MM.1S (cell line): ENCODE measurements around the gene MEGF10.

Source experiments
- EZH2 ChIP-seq: fragments of 300-600 bp; sonication (generic); optimal IDR thresholded peaks from 2 replicates; pipeline ENCODE3; 2017; ENCODE audit warnings: low read depth, mild to moderate bottlenecking, antibody characterized with exemption, low read length, mixed read lengths
- EZH2phosphoT487 ChIP-seq: fragments of 300-600 bp; sonication (generic); IDR thresholded peaks from 2 replicates; pipeline ENCODE4 v1.6.1; 2018; ENCODE audit warnings: antibody characterized with exemption, low read length
- TF ChIP-seq, protein P1 (sequence below): fragments of 300-600 bp; sonication (generic); IDR thresholded peaks from 2 replicates; pipeline ENCODE4 v1.5.1; 2016; ENCODE audit warnings: antibody characterized with exemption, low read length, mixed read lengths

DNA sequence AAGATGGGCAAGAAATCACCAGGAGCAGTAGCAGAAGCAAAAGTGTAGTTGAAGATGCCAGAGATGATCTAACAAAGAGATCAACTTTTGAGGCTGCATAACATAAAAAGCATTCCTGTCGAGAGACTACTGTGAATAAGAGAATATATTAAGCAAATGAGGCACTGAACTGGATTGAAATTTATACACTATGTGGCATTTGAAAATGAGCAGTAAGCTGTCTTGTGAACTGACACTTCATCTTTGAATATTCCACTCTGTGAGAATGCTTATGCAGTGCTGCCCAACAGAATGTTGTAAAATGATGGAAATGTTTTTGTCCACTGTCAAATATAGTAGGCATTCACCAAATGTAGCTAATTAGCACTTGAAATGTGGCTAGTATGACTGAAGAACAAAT lies 208.0 kb downstream of the MEGF10 start:
- TF ChIP-seq, protein P1, sequence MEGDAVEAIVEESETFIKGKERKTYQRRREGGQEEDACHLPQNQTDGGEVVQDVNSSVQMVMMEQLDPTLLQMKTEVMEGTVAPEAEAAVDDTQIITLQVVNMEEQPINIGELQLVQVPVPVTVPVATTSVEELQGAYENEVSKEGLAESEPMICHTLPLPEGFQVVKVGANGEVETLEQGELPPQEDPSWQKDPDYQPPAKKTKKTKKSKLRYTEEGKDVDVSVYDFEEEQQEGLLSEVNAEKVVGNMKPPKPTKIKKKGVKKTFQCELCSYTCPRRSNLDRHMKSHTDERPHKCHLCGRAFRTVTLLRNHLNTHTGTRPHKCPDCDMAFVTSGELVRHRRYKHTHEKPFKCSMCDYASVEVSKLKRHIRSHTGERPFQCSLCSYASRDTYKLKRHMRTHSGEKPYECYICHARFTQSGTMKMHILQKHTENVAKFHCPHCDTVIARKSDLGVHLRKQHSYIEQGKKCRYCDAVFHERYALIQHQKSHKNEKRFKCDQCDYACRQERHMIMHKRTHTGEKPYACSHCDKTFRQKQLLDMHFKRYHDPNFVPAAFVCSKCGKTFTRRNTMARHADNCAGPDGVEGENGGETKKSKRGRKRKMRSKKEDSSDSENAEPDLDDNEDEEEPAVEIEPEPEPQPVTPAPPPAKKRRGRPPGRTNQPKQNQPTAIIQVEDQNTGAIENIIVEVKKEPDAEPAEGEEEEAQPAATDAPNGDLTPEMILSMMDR = no peak
- TF ChIP-seq EZH2 = no peak
- no peak for TF ChIP-seq EZH2phosphoT487
